ENCODE results near the gene DLGAP1.

Gene DLGAP1

GRCh38 chr18:3823073-3823472, 632.0 kb downstream of the DLGAP1 start:
- TF ChIP-seq ZNF585B (tag by site-specific recombination; IDR thresholded peaks at IDR 0.05) (no peak), ZEB2 (tag by site-specific recombination; IDR thresholded peaks at IDR 0.05) (no peak), ZNF132 (tag by site-specific recombination; IDR thresholded peaks at IDR 0.05; ENCODE audit: borderline replicate concordance) (no peak), ZNF560 (tag by site-specific recombination; IDR thresholded peaks at IDR 0.05; ENCODE audit: borderline replicate concordance) (no peak), ZNF138 (tag by site-specific recombination; IDR thresholded peaks at IDR 0.05; ENCODE audit: borderline replicate concordance) (no peak), PATZ1 (tag by site-specific recombination; IDR thresholded peaks at IDR 0.05) (no peak), ZBTB49 (tag by site-specific recombination; IDR thresholded peaks at IDR 0.05; ENCODE audit: low read depth) (no peak), ZNF776 (tag by site-specific recombination; IDR thresholded peaks at IDR 0.05; ENCODE audit: borderline replicate concordance) (no peak), GLIS2 (tag by site-specific recombination; IDR thresholded peaks at IDR 0.05) (no peak), ZNF518A (tag by site-specific recombination; conservative IDR thresholded peaks at IDR 0.05; ENCODE audit: low read depth) (no peak), ZNF561 (tag by site-specific recombination; IDR thresholded peaks at IDR 0.05; ENCODE audit: borderline replicate concordance) (no peak), ZNF660 (tag by site-specific recombination; IDR thresholded peaks at IDR 0.05) (no peak), ZNF704 (tag by site-specific recombination; IDR thresholded peaks at IDR 0.05) (no peak), ZNF214 (tag by site-specific recombination; IDR thresholded peaks at IDR 0.05; ENCODE audit: borderline replicate concordance) (no peak), ZFP3 (tag by site-specific recombination; IDR thresholded peaks at IDR 0.05; ENCODE audit: low read depth) (no peak)
- ChIA-PET POLR2A (no interaction called here), CTCF (interaction anchor here (0.5 to 1.7 kb wide), 3 partner anchors 34 to 84 kb away, joined by 3 to 7 read pairs (median 3); no protein-coding TSS in a partner anchor)
- no peaks in the 10 kb centered on the region for H3K9me3 ChIP-seq (ENCODE audit: control insufficient read depth, insufficient read depth, low read depth, low read length)
- no peak overlapping the region for H3K27ac ChIP-seq (ENCODE audit: extremely low read depth, low read depth, low read length)
- H3K4me1 ChIP-seq (ENCODE audit: control insufficient read depth, insufficient read depth, low read length): no peaks in the 10 kb centered on the region; the same call in 1 of the 2 replicates
- H3K36me3 ChIP-seq (ENCODE audit: control insufficient read depth in 2 of 2, insufficient read depth in 1 of 2, low read length in 2 of 2): no peaks in the 10 kb centered on the region
- H3K4me3 ChIP-seq (ENCODE audit: low read depth, low read length): no peak overlapping the region
